IMR-90 (cell line): Measurements from ENCODE around the gene SYMPK. TPM values are rescaled to one million over a fixed set of nuclear protein-coding genes. Genes with fewer than 3 reads are reported as not detected.
A peak's percentile ranks its signal among the peaks of the same experiment; 100 is the strongest.

Source experiments
- ATAC-seq: fragments of 200-7000 bp; cut with Tn5 transposase; 2 replicates; pipeline ENCODE4 v1.9.1; 2020; ENCODE audit warnings: low read depth, mild to moderate bottlenecking, moderate library complexity
- BruUV-seq: library from RNA; stranded (reverse); fragments of 400-500 nt; replicated peaks from 2 replicates; lab custom pipeline; 2021; lab: Mats Ljungman, UMichigan
- CTCF ChIA-PET: fragments of 300-600 bp; formaldehyde crosslinking; extraction: SDS; loops from one replicate; lab custom pipeline; 2021; ENCODE audit warnings: antibody characterized with exemption; lab: Yijun Ruan, JAX
- POLR2A ChIA-PET: fragments of 300-600 bp; sonication (Branson Sonifier 250); formaldehyde crosslinking; loops from one replicate; lab custom pipeline; 2022; ENCODE audit warnings: antibody characterized with exemption; ENCODE audit not compliant: unreplicated experiment; lab: Charles Lee
- DNase-seq: peaks from one replicate; pipeline ENCODE4 v3.0.0; 2013
- H2AFZ ChIP-seq: replicated peaks from 2 replicates; pipeline ENCODE3; 2013; ENCODE audit warnings: low read length, mild to moderate bottlenecking; ENCODE audit not compliant: poor library complexity
- H2AK5ac ChIP-seq: 2 replicates; pipeline ENCODE4 v1.6.1; 2013; ENCODE audit warnings: low read depth, low read length, inconsistent platforms
- H2AK9ac ChIP-seq: replicated peaks from 2 replicates; pipeline ENCODE3; 2013; ENCODE audit warnings: mild to moderate bottlenecking, low read depth, low read length, moderate library complexity; ENCODE audit not compliant: poor library complexity
- H2BK120ac ChIP-seq: 2 replicates; pipeline ENCODE4 v1.6.1; 2013; ENCODE audit warnings: low read depth, low read length, inconsistent platforms
- H2BK15ac ChIP-seq: 3 replicates; pipeline ENCODE4 v1.6.1; 2013; ENCODE audit warnings: low read depth, low read length, inconsistent platforms
- H2BK20ac ChIP-seq: 2 replicates; pipeline ENCODE4 v1.6.1; 2013; ENCODE audit warnings: low read depth, mild to moderate bottlenecking, inconsistent platforms, low read length, moderate library complexity
- H2BK5ac ChIP-seq: 2 replicates; pipeline ENCODE4 v1.6.1; 2013; ENCODE audit warnings: mild to moderate bottlenecking, low read depth, low read length, inconsistent platforms; ENCODE audit not compliant: poor library complexity, severe bottlenecking
- H3K14ac ChIP-seq: replicated peaks from 2 replicates; pipeline ENCODE4 v1.6.1; 2013; ENCODE audit warnings: low read depth, low read length, inconsistent platforms
- H3K18ac ChIP-seq: 2 replicates; pipeline ENCODE4 v1.6.1; 2013; ENCODE audit warnings: low read depth, low read length, control low read depth
- H3K23ac ChIP-seq: 2 replicates; pipeline ENCODE4 v1.6.1; 2013; ENCODE audit warnings: low read depth, low read length, inconsistent platforms
- H3K27ac ChIP-seq: 2 replicates; pipeline ENCODE4 v1.5.1; 2013; ENCODE audit warnings: mild to moderate bottlenecking, control low read depth, low read length; ENCODE audit not compliant: insufficient read depth
- H3K27me3 ChIP-seq: 2 replicates; pipeline ENCODE4 v1.6.1; 2013; ENCODE audit warnings: low read length; ENCODE audit not compliant: control insufficient read depth, insufficient read depth
- H3K36me3 ChIP-seq: 2 replicates; pipeline ENCODE4 v1.6.1; 2013; ENCODE audit warnings: low read length, mixed read lengths; ENCODE audit not compliant: control insufficient read depth, insufficient read depth
- H3K4ac ChIP-seq: 2 replicates; pipeline ENCODE4 v1.6.1; 2013; ENCODE audit warnings: low read depth, low read length, inconsistent platforms
- H3K4me1 ChIP-seq: 2 replicates; pipeline ENCODE4 v1.6.1; 2013; ENCODE audit warnings: low read length, mixed read lengths; ENCODE audit not compliant: control insufficient read depth, insufficient read depth
- H3K4me2 ChIP-seq: 2 replicates; pipeline ENCODE4 v1.6.1; 2013; ENCODE audit warnings: low read depth, mild to moderate bottlenecking, control low read depth, low read length, moderate library complexity
- H3K4me3 ChIP-seq: 2 replicates; pipeline ENCODE4 v1.5.1; 2013; ENCODE audit warnings: low read depth, mild to moderate bottlenecking, control low read depth, low read length, moderate library complexity; ENCODE audit not compliant: insufficient read depth
- H3K56ac ChIP-seq: 2 replicates; pipeline ENCODE4 v1.6.1; 2013; ENCODE audit warnings: low read length, inconsistent platforms; ENCODE audit not compliant: insufficient read depth; ENCODE audit errors: extremely low read depth
- H3K79me1 ChIP-seq, 2 experiments: 2 replicates each; pipeline ENCODE4 v1.6.1; 2013; ENCODE audit warnings: low read length in 2 of 2, inconsistent platforms in 1 of 2, low read depth in 1 of 2
- H3K9ac ChIP-seq: 2 replicates; pipeline ENCODE4 v1.6.1; 2013; ENCODE audit warnings: low read depth, low read length, control low read depth
- H3K9me1 ChIP-seq: 2 replicates; pipeline ENCODE4 v1.6.1; 2013; ENCODE audit warnings: low read length, inconsistent platforms; ENCODE audit not compliant: insufficient read depth
- H3K9me3 ChIP-seq: 2 replicates; pipeline ENCODE4 v1.6.1; 2013; ENCODE audit warnings: low read length; ENCODE audit not compliant: control insufficient read depth, insufficient read depth
- H4K20me1 ChIP-seq: 2 replicates; pipeline ENCODE4 v1.6.1; 2013; ENCODE audit warnings: low read length, inconsistent platforms; ENCODE audit not compliant: insufficient read depth
- H4K5ac ChIP-seq: 2 replicates; pipeline ENCODE4 v1.6.1; 2013; ENCODE audit warnings: mild to moderate bottlenecking, low read depth, low read length, control low read depth
- H4K8ac ChIP-seq, 2 experiments: 2 replicates each; pipeline ENCODE4 v1.6.1; 2013; ENCODE audit warnings: low read depth in 2 of 2, low read length in 2 of 2, control low read depth in 1 of 2, inconsistent platforms in 1 of 2
- H4K91ac ChIP-seq: 2 replicates; pipeline ENCODE4 v1.6.1; 2013; ENCODE audit warnings: low read depth, low read length, inconsistent platforms; ENCODE audit not compliant: insufficient read depth
- BHLHE40 ChIP-seq: fragments of 150-350 bp; IDR thresholded peaks from 2 replicates; pipeline ENCODE4 v1.6.1; 2016; ENCODE audit warnings: mild to moderate bottlenecking, low read depth, low read length
- CEBPB ChIP-seq: IDR thresholded peaks from 2 replicates; pipeline ENCODE4 v1.6.1; 2012; ENCODE audit warnings: low read depth, low read length, improper control_type of control experiment
- CHD1 ChIP-seq: IDR thresholded peaks from 2 replicates; pipeline ENCODE4 v1.6.1; 2012; ENCODE audit warnings: low read depth, low read length, improper control_type of control experiment
- FOS ChIP-seq: fragments of 150-350 bp; IDR thresholded peaks from 2 replicates; pipeline ENCODE4 v1.6.1; 2016; ENCODE audit warnings: low read depth, low read length
- MAFK ChIP-seq: IDR thresholded peaks from 2 replicates; pipeline ENCODE4 v1.6.1; 2012; ENCODE audit warnings: low read depth, low read length, improper control_type of control experiment
- MAZ ChIP-seq: IDR thresholded peaks from 2 replicates; pipeline ENCODE4 v1.6.1; 2012; ENCODE audit warnings: low read depth, mild to moderate bottlenecking, low read length, improper control_type of control experiment, moderate library complexity, borderline replicate concordance
- POLR2A ChIP-seq: IDR thresholded peaks from 2 replicates; pipeline ENCODE4 v1.6.1; 2012; ENCODE audit warnings: mild to moderate bottlenecking, low read depth, low read length
- RAD21 ChIP-seq: IDR thresholded peaks from 2 replicates; pipeline ENCODE4 v1.6.1; 2012; ENCODE audit warnings: low read length, improper control_type of control experiment
- RFX5 ChIP-seq: IDR thresholded peaks from 2 replicates; pipeline ENCODE4 v1.8.0; 2012; ENCODE audit warnings: low read depth, mild to moderate bottlenecking, low read length, moderate library complexity
- SMC3 ChIP-seq: fragments of 150-350 bp; IDR thresholded peaks from 2 replicates; pipeline ENCODE4 v1.6.1; 2016; ENCODE audit warnings: low read depth, mild to moderate bottlenecking, antibody characterized with exemption, low read length, moderate library complexity
- WGBS, 2 experiments: methylation state at CpG; one replicate each; pipeline versions ENCODE4 v1.1.5 to v1.1.7; 2013; ENCODE audit warnings: missing lambda C conversion rate in 2 of 2; ENCODE audit not compliant: insufficient read length in 1 of 2; ENCODE audit errors: extremely low coverage in 2 of 2; 5-methylcytosine and 5-hydroxymethylcytosine counted together
- dilution Hi-C: fragments of 300-500 bp; cut with HindIII; formaldehyde crosslinking; loops from one replicate; pipeline ENCODE4 v1.14.3; 2018; ENCODE audit warnings: low sequenced_read_pairs; ENCODE audit not compliant: unreplicated experiment
- in situ Hi-C: fragments of 300-500 bp; cut with MboI; formaldehyde crosslinking; loops from 3 replicates; pipeline ENCODE4 v1.14.3; 2019; ENCODE audit warnings: low sequenced_read_pairs, inconsistent platforms, mixed read lengths
- intact Hi-C: fragments of 100-400 bp; cut with micrococcal nuclease; formaldehyde crosslinking; loops from 2 replicates; pipeline ENCODE4 v1.10.0; 2022
- polyA plus RNA-seq, 3 experiments: library from polyadenylated mRNA; depleted of rRNA; stranded (reverse); fragments of >200 nt; gene quantifications; 2 replicates each; pipeline ENCODE4 v1.2.3, GENCODE V29; 2012; ENCODE audit warnings: low replicate concordance in 1 of 3
- total RNA-seq: library from RNA; depleted of rRNA; stranded (reverse); fragments of >200 nt; gene quantifications from 2 replicates; pipeline ENCODE4 v1.2.3, GENCODE V29; 2012
- TF ChIP-seq, protein P1 (sequence below): conservative IDR thresholded peaks from 2 replicates; pipeline ENCODE4 v1.5.1; 2012; ENCODE audit warnings: mild to moderate bottlenecking, low read depth, low read length, improper control_type of control experiment
- TF ChIP-seq, protein P2 (sequence below): fragments of 150-350 bp; IDR thresholded peaks from 2 replicates; pipeline ENCODE4 v1.6.1; 2017; ENCODE audit warnings: mild to moderate bottlenecking, antibody characterized with exemption, low read length, low read depth

SYMPK gene
- total and polyA plus RNA-seq, 2 of the 4 experiments (the other 2 are of a cell fraction), result 35.3 to 71.5 TPM

DNA sequence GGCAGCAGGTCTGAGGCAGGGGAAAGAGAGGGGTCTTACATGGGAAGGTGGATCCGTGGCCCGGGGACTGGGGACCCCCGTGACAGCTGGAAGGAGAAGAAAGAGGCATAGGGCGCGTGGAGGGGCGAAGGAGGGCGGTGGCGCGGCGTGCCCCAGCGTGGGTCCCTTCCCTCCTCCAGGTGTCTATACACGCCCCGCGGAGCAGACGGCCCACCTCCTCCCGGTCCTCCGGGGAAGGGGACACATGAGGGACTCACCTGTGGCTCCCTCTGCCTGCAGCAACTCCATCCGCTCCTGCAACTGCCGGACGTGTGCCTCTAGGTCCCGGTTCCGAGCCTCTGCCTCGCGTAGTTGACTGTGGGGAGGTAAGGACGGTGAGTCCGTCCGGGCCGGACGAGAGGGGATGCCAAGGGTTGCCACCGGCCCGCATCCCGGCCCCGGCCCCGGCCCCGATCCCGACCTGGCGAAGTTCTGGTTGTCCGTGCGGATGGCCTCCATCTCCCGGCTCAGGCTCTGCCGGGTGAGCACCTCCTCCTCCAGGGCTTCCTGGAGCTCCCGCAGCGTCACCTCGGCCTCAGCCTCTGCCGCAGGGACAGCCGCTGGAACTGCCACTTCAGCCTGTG lies 91.5 kb downstream of the SYMPK start:
- Histone ChIP-seq H3K4ac (no peak overlapping the region), H4K5ac (no peak overlapping the region), H2BK5ac (no peak overlapping the region), H3K79me1 (peaks cover 4 to 9% of the 10 kb centered on the region in 2 experiments; a peak in 2 of 4 replicates), H3K9ac (no peak overlapping the region), H3K4me1 (peaks cover 6% of the 10 kb centered on the region), H3K9me3 (no peaks in the 10 kb centered on the region), H3K4me2 (no peak overlapping the region), H4K91ac (no peak overlapping the region), H3K36me3 (peaks cover 12% of the 10 kb centered on the region; the same call in 1 of the 2 replicates), H3K4me3 (no peak overlapping the region), H2BK120ac (no peak overlapping the region), H3K27me3 (no peaks in the 10 kb centered on the region), H4K8ac (no peak overlapping the region), H2AFZ (peak overlapping the region; percentile 80), H4K20me1 (peaks cover 12% of the 10 kb centered on the region), H2AK5ac (no peak overlapping the region), H2BK20ac (no peak overlapping the region), H2BK15ac (no peak overlapping the region), H3K9me1 (no peaks in the 10 kb centered on the region; the same call in 1 of the 2 replicates), H3K14ac (no peak overlapping the region), H3K27ac (no peak overlapping the region), H3K18ac (no peak overlapping the region), H3K56ac (no peak overlapping the region), H3K23ac (no peak overlapping the region), H2AK9ac (peak overlapping the region; percentile 93)
- TF ChIP-seq CHD1 (no peak), MAZ (no peak), BHLHE40 (no peak), SMC3 (no peak), FOS (no peak), RFX5 (no peak), POLR2A (no peak), MAFK (no peak), RAD21 (no peak), CEBPB (no peak)
- TF ChIP-seq, protein P1, sequence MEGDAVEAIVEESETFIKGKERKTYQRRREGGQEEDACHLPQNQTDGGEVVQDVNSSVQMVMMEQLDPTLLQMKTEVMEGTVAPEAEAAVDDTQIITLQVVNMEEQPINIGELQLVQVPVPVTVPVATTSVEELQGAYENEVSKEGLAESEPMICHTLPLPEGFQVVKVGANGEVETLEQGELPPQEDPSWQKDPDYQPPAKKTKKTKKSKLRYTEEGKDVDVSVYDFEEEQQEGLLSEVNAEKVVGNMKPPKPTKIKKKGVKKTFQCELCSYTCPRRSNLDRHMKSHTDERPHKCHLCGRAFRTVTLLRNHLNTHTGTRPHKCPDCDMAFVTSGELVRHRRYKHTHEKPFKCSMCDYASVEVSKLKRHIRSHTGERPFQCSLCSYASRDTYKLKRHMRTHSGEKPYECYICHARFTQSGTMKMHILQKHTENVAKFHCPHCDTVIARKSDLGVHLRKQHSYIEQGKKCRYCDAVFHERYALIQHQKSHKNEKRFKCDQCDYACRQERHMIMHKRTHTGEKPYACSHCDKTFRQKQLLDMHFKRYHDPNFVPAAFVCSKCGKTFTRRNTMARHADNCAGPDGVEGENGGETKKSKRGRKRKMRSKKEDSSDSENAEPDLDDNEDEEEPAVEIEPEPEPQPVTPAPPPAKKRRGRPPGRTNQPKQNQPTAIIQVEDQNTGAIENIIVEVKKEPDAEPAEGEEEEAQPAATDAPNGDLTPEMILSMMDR, result no peak
- TF ChIP-seq, protein P2, sequence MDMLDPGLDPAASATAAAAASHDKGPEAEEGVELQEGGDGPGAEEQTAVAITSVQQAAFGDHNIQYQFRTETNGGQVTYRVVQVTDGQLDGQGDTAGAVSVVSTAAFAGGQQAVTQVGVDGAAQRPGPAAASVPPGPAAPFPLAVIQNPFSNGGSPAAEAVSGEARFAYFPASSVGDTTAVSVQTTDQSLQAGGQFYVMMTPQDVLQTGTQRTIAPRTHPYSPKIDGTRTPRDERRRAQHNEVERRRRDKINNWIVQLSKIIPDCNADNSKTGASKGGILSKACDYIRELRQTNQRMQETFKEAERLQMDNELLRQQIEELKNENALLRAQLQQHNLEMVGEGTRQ, result no peak
- intact Hi-C loops, result no loop called here
- dilution Hi-C loops, result no loop called here
- no TSS peak for BruUV-seq
- no peak for ATAC-seq
- in situ Hi-C loops, result no loop called here
- ChIA-PET CTCF (interaction anchor here (1.0 to 3.0 kb wide), 4 partner anchors 11 to 92 kb away, joined by 3 to 24 read pairs (median 5); partner anchors contain the start of gene DMPK), POLR2A (interaction anchor here (0.7 kb wide), 1 partner anchor 11 kb away, joined by 16 read pairs; the partner anchor contains the start of gene DMPK)
- DNase-seq, result no peak
- 86% methylated on average over 26 of the region's 46 CpGs; no CpG with 5 or more reads in 1 of the 2 experiments for WGBS, 2 experiments
